Left ventricle myocardium inferior (tissue), 1 donor: ENCODE data around the gene GNG12. TPM values are rescaled to one million over a fixed set of nuclear protein-coding genes. Genes with fewer than 3 reads are reported as not detected.

ENCODE experiments used
- DNase-seq: peaks from one replicate; pipeline ENCODE4 v3.0.0-alpha.2; 2020
- H3K27ac ChIP-seq: fragments of 200-600 bp; replicated peaks from 2 replicates; pipeline ENCODE4 v1.8.0; 2021
- H3K27me3 ChIP-seq: fragments of 200-600 bp; 2 replicates; pipeline ENCODE4 v1.8.0; 2021; ENCODE audit warnings: low read depth
- H3K36me3 ChIP-seq: fragments of 200-600 bp; 2 replicates; pipeline ENCODE4 v1.8.0; 2021
- H3K4me1 ChIP-seq: fragments of 200-600 bp; 2 replicates; pipeline ENCODE4 v1.8.0; 2021
- H3K4me3 ChIP-seq: fragments of 200-600 bp; 2 replicates; pipeline ENCODE4 v1.8.0; 2021; ENCODE audit warnings: mild to moderate bottlenecking, moderate library complexity
- H3K9me3 ChIP-seq: fragments of 200-600 bp; replicated peaks from 2 replicates; pipeline ENCODE4 v1.8.0; 2021
- intact Hi-C: fragments of 100-400 bp; cut with micrococcal nuclease; formaldehyde crosslinking; loops from one replicate; pipeline ENCODE4 v1.11.0; 2022
- total RNA-seq: library from RNA; stranded (reverse); fragmentation: NEBNext Ultra II Directional; extraction: Animal tissue kit (Norgen Biotek cat#: 25700); gene quantifications from one replicate; pipeline ENCODE4 v1.2.1, GENCODE V29; 2021
- TF ChIP-seq, protein P1 (sequence below): fragments of 200-600 bp; IDR thresholded peaks from 2 replicates; pipeline ENCODE4 v1.8.0; 2021; ENCODE audit warnings: antibody characterized with exemption, mild to moderate bottlenecking, borderline replicate concordance
- donor health status: DM: no; HTN: yes; CAD: no; lungs with severe emphysema.

Gene GNG12
- total RNA-seq, 1 donor from 2014 or later = 35.1 TPM

DNA sequence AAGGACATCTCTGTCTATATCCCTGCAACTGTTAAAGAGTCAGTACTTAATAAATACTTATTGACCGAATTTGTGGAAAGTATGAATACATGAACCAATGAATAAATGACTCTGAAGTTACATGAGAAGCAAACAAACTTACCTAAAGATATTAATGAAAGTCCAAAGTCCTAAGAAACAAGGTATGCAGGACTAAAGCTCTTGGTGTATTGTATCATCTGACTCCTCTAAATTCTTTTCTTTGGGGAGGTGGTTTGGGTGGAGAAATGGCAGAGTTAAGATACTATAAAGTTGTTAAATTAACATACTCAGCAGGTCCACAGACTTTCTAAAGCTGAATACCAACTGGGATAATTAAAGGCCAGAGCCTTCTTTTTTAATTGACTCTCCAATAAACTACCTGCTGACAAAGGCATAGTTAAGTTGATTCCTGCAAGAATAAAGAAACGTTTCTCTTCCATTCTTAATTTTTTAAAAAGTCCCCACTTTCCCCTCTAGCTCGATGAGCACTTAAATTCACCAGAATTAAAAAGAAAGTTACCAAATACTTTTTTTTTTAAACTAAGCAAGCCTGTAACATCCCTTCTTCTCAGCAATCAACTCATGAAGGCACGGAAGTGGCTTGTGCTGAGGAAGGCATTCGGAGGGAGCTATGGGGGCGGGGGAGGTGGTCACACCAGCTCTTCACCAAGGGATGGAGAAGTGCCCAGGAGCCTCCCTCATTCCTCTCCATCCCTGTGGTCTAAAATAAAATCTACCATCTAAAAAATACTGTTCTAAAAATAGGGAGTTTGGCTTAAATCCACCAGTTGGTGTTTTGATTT, 87.2 kb downstream of the GNG12 start:
- H3K27ac ChIP-seq = no peak overlapping the region
- no peak for DNase-seq
- H3K4me1 ChIP-seq = peaks cover 64% of the 10 kb centered on the region
- TF ChIP-seq, protein P1, sequence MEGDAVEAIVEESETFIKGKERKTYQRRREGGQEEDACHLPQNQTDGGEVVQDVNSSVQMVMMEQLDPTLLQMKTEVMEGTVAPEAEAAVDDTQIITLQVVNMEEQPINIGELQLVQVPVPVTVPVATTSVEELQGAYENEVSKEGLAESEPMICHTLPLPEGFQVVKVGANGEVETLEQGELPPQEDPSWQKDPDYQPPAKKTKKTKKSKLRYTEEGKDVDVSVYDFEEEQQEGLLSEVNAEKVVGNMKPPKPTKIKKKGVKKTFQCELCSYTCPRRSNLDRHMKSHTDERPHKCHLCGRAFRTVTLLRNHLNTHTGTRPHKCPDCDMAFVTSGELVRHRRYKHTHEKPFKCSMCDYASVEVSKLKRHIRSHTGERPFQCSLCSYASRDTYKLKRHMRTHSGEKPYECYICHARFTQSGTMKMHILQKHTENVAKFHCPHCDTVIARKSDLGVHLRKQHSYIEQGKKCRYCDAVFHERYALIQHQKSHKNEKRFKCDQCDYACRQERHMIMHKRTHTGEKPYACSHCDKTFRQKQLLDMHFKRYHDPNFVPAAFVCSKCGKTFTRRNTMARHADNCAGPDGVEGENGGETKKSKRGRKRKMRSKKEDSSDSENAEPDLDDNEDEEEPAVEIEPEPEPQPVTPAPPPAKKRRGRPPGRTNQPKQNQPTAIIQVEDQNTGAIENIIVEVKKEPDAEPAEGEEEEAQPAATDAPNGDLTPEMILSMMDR = no peak
- H3K27me3 ChIP-seq = no peaks in the 10 kb centered on the region
- intact Hi-C loops = no loop called here
- H3K9me3 ChIP-seq = no peaks in the 10 kb centered on the region
- H3K4me3 ChIP-seq = no peak overlapping the region
- H3K36me3 ChIP-seq = no peaks in the 10 kb centered on the region

DNA sequence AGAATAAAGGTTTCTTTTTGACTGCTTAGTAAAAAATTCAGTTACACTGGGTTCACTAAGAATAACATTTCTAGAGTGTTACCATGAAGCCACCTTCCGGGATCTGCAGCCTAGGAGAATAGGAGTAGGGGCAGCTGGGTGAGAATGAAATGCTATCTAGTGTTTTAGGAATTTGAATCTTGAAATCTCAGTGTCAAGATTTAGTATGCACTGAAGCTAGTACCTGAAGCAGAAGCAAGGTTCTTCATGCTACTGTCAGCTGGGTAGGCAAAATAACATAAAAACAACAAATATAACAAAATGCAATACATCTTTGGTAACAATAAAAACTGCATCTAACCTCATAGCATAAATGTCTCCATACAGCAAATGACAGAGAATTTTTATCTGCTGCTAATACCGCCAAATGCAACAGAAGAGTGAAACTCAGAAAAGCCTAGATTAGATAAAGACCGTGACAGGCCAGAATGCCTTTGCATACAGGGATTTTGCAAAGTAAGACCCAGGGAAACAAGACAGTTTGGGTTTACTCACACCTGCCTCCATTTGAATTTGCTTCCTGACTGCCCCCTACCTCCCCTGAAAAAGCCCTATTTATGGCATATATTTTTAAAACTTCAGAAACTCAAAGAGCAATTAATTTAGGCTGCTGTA, 90.1 kb downstream of the GNG12 start:
- intact Hi-C loops = no loop called here
- H3K27ac ChIP-seq = no peak overlapping the region

GRCh38 chr1:67741736-67742135, 91.5 kb downstream of the GNG12 start:
- intact Hi-C loops = no loop called here
- H3K27me3 ChIP-seq = no peaks in the 10 kb centered on the region
- no peaks in the 10 kb centered on the region for H3K36me3 ChIP-seq
- DNase-seq = no peak
- TF ChIP-seq, protein P1 = no peak
- no peaks in the 10 kb centered on the region for H3K9me3 ChIP-seq
- no peak overlapping the region for H3K4me3 ChIP-seq
- H3K27ac ChIP-seq = no peak overlapping the region
- peaks cover 37% of the 10 kb centered on the region for H3K4me1 ChIP-seq

More for the DNA sequence above, 90.1 kb downstream of the GNG12 start:
- TF ChIP-seq, protein P1 = no peak
- no peak for DNase-seq
- H3K27me3 ChIP-seq = no peaks in the 10 kb centered on the region
- no peaks in the 10 kb centered on the region for H3K9me3 ChIP-seq
- H3K36me3 ChIP-seq = no peaks in the 10 kb centered on the region
- H3K4me3 ChIP-seq = no peak overlapping the region
- H3K4me1 ChIP-seq = peaks cover 39% of the 10 kb centered on the region

DNA sequence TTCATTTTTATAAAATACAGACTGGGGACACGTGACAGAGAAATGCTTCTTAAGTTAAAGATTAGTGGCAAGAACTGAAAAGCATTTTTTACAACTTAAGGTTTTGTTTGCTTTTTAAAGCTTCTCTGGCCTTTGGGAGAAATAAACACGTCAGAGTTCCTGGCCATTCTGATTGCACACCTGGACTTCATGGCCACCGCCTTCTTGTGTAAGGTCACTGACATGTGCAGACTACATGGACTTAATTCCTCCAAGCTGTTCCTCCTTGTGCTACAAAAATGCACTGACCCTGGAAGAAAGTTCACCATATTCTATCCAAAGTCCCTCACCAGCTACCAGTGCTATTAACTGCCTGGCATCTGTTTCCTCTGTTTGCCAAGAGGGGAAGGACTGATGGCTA, 92.1 kb downstream of the GNG12 start:
- Histone ChIP-seq H3K36me3 (no peaks in the 10 kb centered on the region), H3K4me3 (no peak overlapping the region), H3K27me3 (no peaks in the 10 kb centered on the region), H3K4me1 (peaks cover 37% of the 10 kb centered on the region), H3K9me3 (no peaks in the 10 kb centered on the region), H3K27ac (no peak overlapping the region)
- TF ChIP-seq, protein P1 = no peak
- intact Hi-C loops = no loop called here
- no peak for DNase-seq

- no peaks in the 10 kb centered on the region for H3K9me3 ChIP-seq
- intact Hi-C loops = no loop called here
- peaks cover 38% of the 10 kb centered on the region for H3K4me1 ChIP-seq
- no peak overlapping the region for H3K27ac ChIP-seq
- no peak overlapping the region for H3K4me3 ChIP-seq
- no peaks in the 10 kb centered on the region for H3K36me3 ChIP-seq
- TF ChIP-seq, protein P1 = no peak
- no peaks in the 10 kb centered on the region for H3K27me3 ChIP-seq
- DNase-seq = no peak
These were observed 92.7 kb downstream of the GNG12 start for GRCh38 chr1:67740543-67740942.
